Measurements from ENCODE around the gene ST8SIA5.

Gene ST8SIA5

GRCh38 chr18:46625069-46625468, 131.8 kb downstream of the ST8SIA5 start:
- DNase-seq (ENCODE audit: low spot score), result no peak

GRCh38 chr18:46624127-46624526, 132.7 kb downstream of the ST8SIA5 start:
- DNase-seq (ENCODE audit: low spot score), result no peak

- DNase-seq (ENCODE audit: low spot score), result no peak
Observed at GRCh38 chr18:46623541-46623940, 133.3 kb downstream of the ST8SIA5 start.

GRCh38 chr18:46622999-46623398, 133.9 kb downstream of the ST8SIA5 start:
- no peak for DNase-seq (ENCODE audit: low spot score)

GRCh38 chr18:46622451-46622850, 134.4 kb downstream of the ST8SIA5 start:
- DNase-seq (ENCODE audit: low spot score), result no peak

- DNase-seq (ENCODE audit: low spot score), result no peak
Observed at GRCh38 chr18:46621871-46622270, 135.0 kb downstream of the ST8SIA5 start.

GRCh38 chr18:46621111-46621766, 135.6 kb downstream of the ST8SIA5 start:
- DNase-seq (ENCODE audit: low spot score), result no peak

- no peak for DNase-seq (ENCODE audit: low spot score)
Observed at GRCh38 chr18:46619559-46619958, 137.3 kb downstream of the ST8SIA5 start.
